ENCODE measurements around the gene ZNF790. TPM values are rescaled to one million over a fixed set of nuclear protein-coding genes. Genes with fewer than 3 reads are reported as not detected.

ZNF790 gene
- total and polyA plus RNA-seq, 2 of the 4 experiments (the other 2 are of a cell fraction) = 0.97 to 4.3 TPM

GRCh38 chr19:36797786-36798108 is 40.4 kb downstream of the ZNF790 start:
- intact Hi-C loops (cut with micrococcal nuclease) = loop anchor here (1.0 to 2.0 kb wide), 2 partner anchors 25 to 53 kb away; partner anchors contain the start of genes ZNF345 and ZNF850

More at GRCh38 chr19:36797786-36798108, 40.4 kb downstream of the ZNF790 start:
- Histone ChIP-seq H3K4me1 (ENCODE audit: control insufficient read depth, insufficient read depth, low read length) (no peaks in the 10 kb centered on the region), H4K8ac (ENCODE audit: low read depth in 2 of 2, low read length in 2 of 2) (peak overlapping the region in 1 of 2 experiments; percentile 91; a peak in 3 of 4 replicates), H2AK5ac (ENCODE audit: low read depth, low read length) (no peak overlapping the region), H3K27ac (ENCODE audit: insufficient read depth, low read length) (no peak overlapping the region; the same call in 1 of the 2 replicates), H3K9ac (ENCODE audit: low read depth, low read length) (peak overlapping the region; percentile 52; the same call in 1 of the 2 replicates), H3K9me1 (ENCODE audit: insufficient read depth, low read length) (no peaks in the 10 kb centered on the region), H3K79me1 (ENCODE audit: low read depth in 1 of 2, low read length in 2 of 2) (peaks cover 2 to 6% of the 10 kb centered on the region in 2 experiments; a peak in 1 of 4 replicates), H4K5ac (ENCODE audit: low read depth, low read length) (no peak overlapping the region; the same call in 1 of the 2 replicates), H3K14ac (replicated peaks; ENCODE audit: low read depth, low read length) (0 out of 2 replicates have a peak overlapping the region, but pooled peaks have one; percentile 33), H3K56ac (ENCODE audit: extremely low read depth, insufficient read depth, low read length) (no peak overlapping the region), H4K20me1 (ENCODE audit: insufficient read depth, low read length) (no peaks in the 10 kb centered on the region), H2BK15ac (ENCODE audit: low read depth, low read length) (no peak overlapping the region), H2BK120ac (ENCODE audit: low read depth, low read length) (no peak overlapping the region), H3K36me3 (ENCODE audit: control insufficient read depth, insufficient read depth, low read length) (peaks cover 7% of the 10 kb centered on the region), H3K27me3 (ENCODE audit: control insufficient read depth, insufficient read depth, low read length) (no peaks in the 10 kb centered on the region), H3K4ac (ENCODE audit: low read depth, low read length) (peak overlapping the region; percentile 81; the same call in 1 of the 2 replicates), H3K9me3 (ENCODE audit: control insufficient read depth, insufficient read depth, low read length) (peaks cover 25% of the 10 kb centered on the region), H3K4me2 (ENCODE audit: low read depth, low read length) (peak overlapping the region; percentile 59), H4K91ac (ENCODE audit: insufficient read depth, low read depth, low read length) (no peak overlapping the region), H3K4me3 (ENCODE audit: insufficient read depth, low read depth, low read length) (peak overlapping the region; percentile 97), H2AFZ (replicated peaks; ENCODE audit: low read length, poor library complexity) (peak overlapping the region; percentile 99), H3K23ac (ENCODE audit: low read depth, low read length) (no peak overlapping the region), H2BK20ac (ENCODE audit: low read depth, low read length) (no peak overlapping the region), H2AK9ac (replicated peaks; ENCODE audit: low read depth, low read length, poor library complexity) (peak overlapping the region; percentile 87), H3K18ac (ENCODE audit: low read depth, low read length) (no peak overlapping the region), H2BK5ac (ENCODE audit: low read depth, low read length, poor library complexity, severe bottlenecking) (no peak overlapping the region)
- CTCF ChIA-PET = interaction anchor here (0.6 kb wide), 1 partner anchor 11 kb away, joined by 4 read pairs; no protein-coding TSS in a partner anchor
- 0% methylated on average over 2 of the region's 9 CpGs; no CpG with 5 or more reads in 1 of the 2 experiments for WGBS, 2 experiments (ENCODE audit: extremely low coverage in 2 of 2, insufficient read length in 1 of 2)
- no peak for TF ChIP-seq ELK1 (IDR thresholded peaks at IDR 0.05; ENCODE audit: borderline replicate concordance, low read depth, low read length)
- no peak for TF ChIP-seq FOS (IDR thresholded peaks at IDR 0.05; ENCODE audit: low read depth, low read length)
- no peak for TF ChIP-seq USF2 (IDR thresholded peaks at IDR 0.05; ENCODE audit: low read depth, low read length)
- TF ChIP-seq CTCF (conservative IDR thresholded peaks at IDR 0.05; ENCODE audit: low read depth, low read length) = no peak
- no peak for TF ChIP-seq BHLHE40 (IDR thresholded peaks at IDR 0.05; ENCODE audit: low read depth, low read length)
- TF ChIP-seq MAFK (IDR thresholded peaks at IDR 0.05; ENCODE audit: low read depth, low read length) = no peak
- no peak for TF ChIP-seq CEBPB (IDR thresholded peaks at IDR 0.05; ENCODE audit: low read depth, low read length)
- TF ChIP-seq MAZ (IDR thresholded peaks at IDR 0.05; ENCODE audit: borderline replicate concordance, low read depth, low read length) = no peak
- POLR2A ChIA-PET (ENCODE audit: unreplicated experiment) = no interaction called here
- TSS peak; percentile 41 for BruUV-seq (replicated peaks)
- ATAC-seq (ENCODE audit: low read depth) (no peak), DNase-seq (no peak)
- dilution Hi-C loops (cut with HindIII; ENCODE audit: low sequenced_read_pairs, unreplicated experiment) = no loop called here
- in situ Hi-C loops (cut with MboI; ENCODE audit: low sequenced_read_pairs) = no loop called here
